HepG2 (cell line): ENCODE measurements around the gene ZNF503. TPM values are rescaled to one million over a fixed set of nuclear protein-coding genes. Genes with fewer than 3 reads are reported as not detected.
A peak's percentile ranks its signal among the peaks of the same experiment; 100 is the strongest.

Experiments used
- ARID4A ChIP-seq: sonication (generic); formaldehyde crosslinking; IDR thresholded peaks from 2 replicates; pipeline ENCODE4 v1.5.0; 2020; ENCODE audit warnings: mild to moderate bottlenecking, missing genetic modification reagents, borderline replicate concordance
- ARNT2 ChIP-seq: sonication (generic); formaldehyde crosslinking; IDR thresholded peaks from 2 replicates; pipeline ENCODE4 v1.8.0; 2022; ENCODE audit warnings: mild to moderate bottlenecking, low read depth, missing genetic modification reagents, moderate library complexity
- HMG20A ChIP-seq: IDR thresholded peaks from 2 replicates; pipeline ENCODE4 v1.6.1; 2016; ENCODE audit warnings: borderline replicate concordance
- KLF11 ChIP-seq: IDR thresholded peaks from 2 replicates; pipeline ENCODE4 v1.6.1; 2016; ENCODE audit warnings: missing compliant biosample characterization
- NR2C2 ChIP-seq: sonication (generic); formaldehyde crosslinking; IDR thresholded peaks from 2 replicates; pipeline ENCODE4 v1.4.0; 2020; ENCODE audit warnings: missing genetic modification reagents, mild to moderate bottlenecking, moderate library complexity, borderline replicate concordance
- STAG1 ChIP-seq: sonication (generic); formaldehyde crosslinking; IDR thresholded peaks from 2 replicates; pipeline ENCODE4 v1.4.0; 2020; ENCODE audit warnings: missing genetic modification reagents
- ZBTB20 ChIP-seq: sonication (generic); formaldehyde crosslinking; IDR thresholded peaks from 2 replicates; pipeline ENCODE4 v1.8.1; 2023; ENCODE audit warnings: missing genetic modification reagents, low read depth, mild to moderate bottlenecking, borderline replicate concordance
- ZFX ChIP-seq: sonication (generic); formaldehyde crosslinking; IDR thresholded peaks from 2 replicates; pipeline ENCODE4 v1.4.0; 2020; ENCODE audit warnings: mild to moderate bottlenecking, low read depth, missing genetic modification reagents, moderate library complexity
- ZNF142 ChIP-seq: sonication (generic); formaldehyde crosslinking; IDR thresholded peaks from 2 replicates; pipeline ENCODE4 v1.4.0; 2020; ENCODE audit warnings: missing genetic modification reagents
- polyA plus RNA-seq, 8 experiments: library from polyadenylated mRNA; depleted of rRNA in 3 of 8; stranded (reverse) in 7 of 8; unstranded in 1 of 8; fragments of >200 nt; fragmentation: Illumina TruSeq in 4 of 8; extraction: Trizol in 4 of 8; gene quantifications; 2 replicates each; pipeline versions ENCODE4 v1.2.1 to v1.2.3, GENCODE V29; 2011 to 2016; ENCODE audit warnings: low read depth in 4 of 8, missing spikeins in 1 of 8, mixed read lengths in 1 of 8; ENCODE audit not compliant: insufficient read depth in 1 of 8
- total RNA-seq, 5 experiments: library from RNA; depleted of rRNA; stranded (reverse); fragments of >200 nt; fragmentation: Illumina TruSeq; extraction: Trizol; gene quantifications; 2 replicates each; pipeline ENCODE4 v1.2.3, GENCODE V29; 2016; ENCODE audit warnings: low read depth in 1 of 5

Gene ZNF503
- total and polyA plus RNA-seq, 2 of the 13 experiments (the other 11 are each of a cell fraction or from before 2014, with no cell fraction given): 2.7 to 8.3 TPM

GRCh38 chr10:75408911-75409885, 7.6 kb upstream of the ZNF503 start (continued):
- TF ChIP-seq ARID4A (CRISPR knock-in tag) (peak; percentile 56; the same call in 1 of the 2 replicates), ZFX (CRISPR knock-in tag) (peak; percentile 88), ZBTB20 (CRISPR knock-in tag) (no peak), HMG20A (no peak), STAG1 (CRISPR knock-in tag) (0 out of 2 replicates have a peak, but pooled peaks have one; percentile 11), ARNT2 (CRISPR knock-in tag) (peak; percentile 58; the same call in 1 of the 2 replicates), KLF11 (CRISPR knock-in tag) (no peak), NR2C2 (no peak), ZNF142 (peak; percentile 42; the same call in 1 of the 2 replicates)
